ENCODE results near the gene PROSER3. TPM values are rescaled to one million over a fixed set of nuclear protein-coding genes. Genes with fewer than 3 reads are reported as not detected.

The PROSER3 gene
- total and polyA plus RNA-seq, 2 of the 4 experiments (the other 2 are of a cell fraction), result 5.4 to 21.8 TPM

DNA sequence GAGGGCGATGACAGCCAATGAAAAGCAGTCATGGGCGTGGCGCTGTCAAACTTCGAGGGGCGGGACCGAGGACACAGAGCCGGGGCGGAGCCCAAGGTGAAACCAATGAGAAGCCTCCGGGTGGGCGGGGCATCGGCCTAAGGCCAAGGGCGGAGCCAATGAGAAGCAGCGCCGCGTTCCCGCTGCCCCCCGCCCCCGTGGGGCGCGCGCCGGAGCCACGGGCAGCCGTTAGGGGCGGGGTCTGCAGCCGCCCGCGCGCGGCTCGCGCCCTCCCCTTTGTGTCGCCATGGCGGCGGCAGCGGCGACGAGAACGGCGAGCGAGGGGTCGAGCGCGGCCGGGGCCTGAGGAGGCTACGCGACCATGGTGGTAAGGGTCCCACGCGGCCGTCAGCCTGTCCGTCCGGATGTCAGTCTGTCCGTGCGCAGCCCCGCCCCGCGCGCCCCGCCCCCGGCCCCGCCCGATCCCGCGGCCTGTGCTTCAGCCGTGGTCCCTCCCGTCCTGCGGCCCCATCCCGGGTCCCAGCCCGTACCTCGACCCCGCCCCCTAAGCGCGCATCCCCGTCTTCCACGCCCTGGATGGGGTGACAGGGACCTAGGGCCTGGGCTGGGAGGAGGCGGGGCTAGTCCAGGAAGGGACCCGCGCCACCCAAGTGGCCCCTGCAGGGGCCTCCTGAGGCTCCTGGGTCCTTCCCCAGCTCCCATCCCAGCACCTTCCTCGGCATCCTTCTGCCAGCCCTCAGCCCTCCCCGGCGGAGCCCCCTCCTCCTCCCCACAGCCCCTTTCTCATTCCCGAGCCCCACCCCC is 17.5 kb downstream of the PROSER3 start, which contains the start of gene ARHGAP33 (continued):
- TF ChIP-seq, protein P1, sequence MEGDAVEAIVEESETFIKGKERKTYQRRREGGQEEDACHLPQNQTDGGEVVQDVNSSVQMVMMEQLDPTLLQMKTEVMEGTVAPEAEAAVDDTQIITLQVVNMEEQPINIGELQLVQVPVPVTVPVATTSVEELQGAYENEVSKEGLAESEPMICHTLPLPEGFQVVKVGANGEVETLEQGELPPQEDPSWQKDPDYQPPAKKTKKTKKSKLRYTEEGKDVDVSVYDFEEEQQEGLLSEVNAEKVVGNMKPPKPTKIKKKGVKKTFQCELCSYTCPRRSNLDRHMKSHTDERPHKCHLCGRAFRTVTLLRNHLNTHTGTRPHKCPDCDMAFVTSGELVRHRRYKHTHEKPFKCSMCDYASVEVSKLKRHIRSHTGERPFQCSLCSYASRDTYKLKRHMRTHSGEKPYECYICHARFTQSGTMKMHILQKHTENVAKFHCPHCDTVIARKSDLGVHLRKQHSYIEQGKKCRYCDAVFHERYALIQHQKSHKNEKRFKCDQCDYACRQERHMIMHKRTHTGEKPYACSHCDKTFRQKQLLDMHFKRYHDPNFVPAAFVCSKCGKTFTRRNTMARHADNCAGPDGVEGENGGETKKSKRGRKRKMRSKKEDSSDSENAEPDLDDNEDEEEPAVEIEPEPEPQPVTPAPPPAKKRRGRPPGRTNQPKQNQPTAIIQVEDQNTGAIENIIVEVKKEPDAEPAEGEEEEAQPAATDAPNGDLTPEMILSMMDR (conservative IDR thresholded peaks at IDR 0.05; ENCODE audit: low read depth, low read length), result no peak

Data from IMR-90 (cell line).